GM21528 (cell line): Measurements from ENCODE around the gene HERC6.
"Not testable (repeated sequence)": the region's sequence is repeated elsewhere in the genome, so short reads cannot be mapped to it uniquely, and the experiment has no call there.

Source experiments
- ATAC-seq: cut with Tn5 transposase; IDR thresholded peaks from one replicate; pipeline ENCODE4 v1.9.1; 2021; ENCODE audit warnings: mild to moderate bottlenecking, moderate library complexity; ENCODE audit not compliant: unreplicated experiment, low FRiP score

Gene HERC6

DNA sequence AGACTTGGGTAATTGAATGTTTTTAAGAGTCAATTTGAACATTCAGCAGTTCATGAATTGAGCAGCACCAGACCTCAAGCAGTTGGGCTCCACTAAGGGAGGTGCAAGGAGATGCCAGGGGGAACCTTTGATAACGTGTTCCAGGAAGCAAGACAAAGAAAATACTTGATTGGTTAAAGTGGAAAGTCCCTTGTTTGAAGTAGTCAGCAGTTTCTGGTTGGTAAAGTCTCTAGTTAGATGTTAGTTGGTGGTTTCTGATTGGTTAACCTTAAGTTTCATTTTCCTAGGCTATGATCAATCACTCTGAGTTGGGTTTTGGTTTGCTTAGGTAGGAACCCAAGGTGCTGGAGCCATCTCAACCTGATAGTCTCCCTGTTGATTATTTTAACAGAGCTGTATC lies 4.0 kb downstream of the HERC6 start:
- no peak for ATAC-seq

DNA sequence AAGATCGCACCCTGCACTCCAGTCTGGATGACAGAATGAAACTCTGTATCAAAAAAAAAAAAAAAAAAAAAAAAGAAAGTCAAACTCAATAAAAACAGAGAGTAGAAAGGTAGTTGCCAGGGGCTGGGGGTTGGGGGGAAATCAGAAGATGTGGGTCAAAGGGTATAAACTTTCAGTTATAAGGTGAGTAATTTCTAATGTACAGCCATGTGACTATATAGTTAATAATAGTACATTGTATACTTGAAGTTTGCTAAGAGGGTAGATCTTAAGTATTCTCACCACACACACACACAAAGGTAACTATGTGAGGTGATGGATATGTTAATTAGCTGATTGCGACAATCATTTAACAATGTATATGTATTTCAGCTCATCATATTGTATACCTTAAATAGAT lies 11.5 kb downstream of the HERC6 start:
- no peak for ATAC-seq

DNA sequence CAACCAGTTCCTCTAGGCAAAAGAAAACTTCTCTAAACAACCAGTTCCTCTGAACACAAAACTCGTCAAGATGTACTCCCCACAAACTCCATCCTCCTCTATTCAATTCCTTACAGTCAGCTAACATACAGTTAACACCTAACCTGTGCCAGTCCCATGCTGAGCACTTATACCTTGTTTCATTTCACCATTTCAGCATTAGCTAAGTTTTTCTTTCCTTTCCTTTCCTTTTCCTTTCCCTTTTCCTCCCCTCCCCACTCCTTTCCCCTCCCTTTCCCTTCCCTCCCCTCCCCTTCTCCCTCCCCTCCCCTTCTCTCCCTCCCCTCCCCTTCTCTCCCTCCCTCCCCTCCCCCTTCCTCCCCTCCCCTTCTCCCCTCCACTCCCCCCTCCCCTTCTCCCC lies 13.1 kb downstream of the HERC6 start:
- ATAC-seq: no peak

- no peak for ATAC-seq
Observed at GRCh38 chr4:88396681-88397080, 18.0 kb downstream of the HERC6 start.

DNA sequence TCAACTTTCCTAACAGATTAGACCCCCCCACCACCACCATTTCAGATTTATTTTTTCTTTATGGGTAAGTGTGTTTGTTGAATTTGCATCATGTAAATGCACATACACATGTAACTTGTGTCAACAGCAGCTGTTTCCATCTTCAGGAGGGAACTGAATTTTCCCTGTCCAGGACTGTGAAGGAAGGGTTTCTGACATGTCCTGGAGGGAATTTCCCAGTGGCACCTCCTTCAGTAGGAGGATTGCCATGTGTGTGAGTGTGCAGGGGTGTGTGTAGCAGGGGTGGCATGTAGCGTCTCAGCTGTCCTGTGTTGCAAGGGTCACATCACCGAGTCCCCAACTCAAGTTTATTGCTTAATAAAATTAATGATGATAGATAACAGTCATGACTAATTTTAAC lies 19.7 kb downstream of the HERC6 start:
- ATAC-seq: no peak

GRCh38 chr4:88409206-88409605 lies 30.6 kb downstream of the HERC6 start:
- ATAC-seq: no peak

GRCh38 chr4:88409789-88410188 lies 31.1 kb downstream of the HERC6 start:
- no peak for ATAC-seq

GRCh38 chr4:88411491-88412096 lies 32.9 kb downstream of the HERC6 start:
- no peak for ATAC-seq

GRCh38 chr4:88413801-88414200 lies 35.1 kb downstream of the HERC6 start:
- no peak for ATAC-seq

- no peak for ATAC-seq
Observed at GRCh38 chr4:88414755-88415154, 36.1 kb downstream of the HERC6 start.

DNA sequence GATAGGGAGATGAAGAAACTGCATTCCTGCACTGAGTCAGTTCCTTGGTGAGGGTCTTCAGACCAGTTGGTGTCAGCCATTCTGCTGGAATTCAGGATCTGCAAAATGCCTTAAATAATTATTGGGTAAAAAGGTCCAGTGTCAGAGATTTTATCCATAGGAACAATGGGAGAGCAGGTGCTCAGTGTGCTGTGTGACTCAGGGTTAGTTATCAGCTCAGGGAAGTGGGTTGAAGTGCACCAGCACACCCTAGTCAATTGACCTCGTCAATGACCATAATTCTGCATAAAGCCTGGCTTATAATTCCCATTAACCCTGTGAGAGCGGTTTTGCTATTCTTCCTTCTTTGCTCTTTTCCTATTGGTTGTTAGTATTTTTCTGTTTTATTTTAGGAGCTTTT lies 37.3 kb downstream of the HERC6 start:
- ATAC-seq: no peak

DNA sequence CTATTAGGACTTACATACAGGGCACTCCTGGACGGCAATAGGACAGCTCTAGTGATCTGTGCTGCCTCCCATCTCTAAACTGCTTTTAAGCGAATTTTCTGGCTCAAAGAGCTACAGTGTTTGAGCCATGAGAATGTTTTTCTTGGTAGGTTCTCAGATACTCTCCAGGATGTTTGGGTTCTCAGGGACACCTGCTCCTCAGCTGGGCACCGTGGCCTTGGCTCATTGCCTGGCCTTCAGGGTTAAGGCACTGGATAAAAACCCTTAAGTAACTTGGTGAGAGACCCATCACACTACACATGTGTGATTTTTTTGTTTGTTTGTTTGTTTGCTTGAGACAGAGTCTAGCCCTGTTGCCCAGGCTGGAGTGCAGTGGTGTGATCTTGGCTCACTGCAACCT lies 39.8 kb downstream of the HERC6 start:
- no peak for ATAC-seq

DNA sequence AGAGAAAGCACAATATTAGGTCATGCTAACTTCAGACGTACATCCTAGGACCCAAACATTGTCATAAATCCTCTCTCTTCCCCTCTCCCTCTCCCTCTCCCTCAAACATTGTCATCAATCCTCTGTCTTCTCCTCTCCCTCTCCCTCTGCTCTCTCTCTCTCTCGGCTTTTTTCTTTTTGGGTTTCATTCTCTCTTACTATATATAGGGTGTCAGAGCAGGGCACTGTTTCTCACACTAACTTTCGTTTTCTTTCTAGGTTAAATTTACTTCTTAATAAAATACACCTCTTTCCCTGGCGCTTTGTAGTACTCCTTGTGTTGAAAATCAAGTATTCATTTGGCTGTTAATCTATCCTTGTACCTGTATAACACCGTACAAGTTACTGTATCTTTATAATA lies 41.2 kb downstream of the HERC6 start:
- no peak for ATAC-seq

DNA sequence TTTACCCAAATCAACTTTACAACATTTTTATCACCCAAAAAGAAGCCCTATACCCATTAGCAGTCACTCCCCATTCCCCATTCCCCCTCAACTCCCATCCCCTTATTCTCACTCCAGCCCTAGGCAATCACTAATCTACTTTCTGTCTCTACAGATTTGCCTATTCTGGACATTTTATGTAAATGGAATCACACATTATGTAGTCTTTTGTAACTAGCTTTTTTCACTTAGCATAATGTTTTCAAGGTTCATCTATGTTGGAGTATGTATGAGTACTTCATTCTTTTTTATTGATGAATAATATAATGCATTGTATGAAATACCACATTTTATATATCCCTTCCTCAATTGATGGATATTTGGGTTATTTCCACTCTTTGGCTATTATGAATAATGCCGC lies 42.2 kb downstream of the HERC6 start:
- ATAC-seq: no peak

GRCh38 chr4:88422403-88422802 lies 43.8 kb downstream of the HERC6 start:
- ATAC-seq: no peak

GRCh38 chr4:88429401-88429800 lies 50.7 kb downstream of the HERC6 start:
- no peak for ATAC-seq

DNA sequence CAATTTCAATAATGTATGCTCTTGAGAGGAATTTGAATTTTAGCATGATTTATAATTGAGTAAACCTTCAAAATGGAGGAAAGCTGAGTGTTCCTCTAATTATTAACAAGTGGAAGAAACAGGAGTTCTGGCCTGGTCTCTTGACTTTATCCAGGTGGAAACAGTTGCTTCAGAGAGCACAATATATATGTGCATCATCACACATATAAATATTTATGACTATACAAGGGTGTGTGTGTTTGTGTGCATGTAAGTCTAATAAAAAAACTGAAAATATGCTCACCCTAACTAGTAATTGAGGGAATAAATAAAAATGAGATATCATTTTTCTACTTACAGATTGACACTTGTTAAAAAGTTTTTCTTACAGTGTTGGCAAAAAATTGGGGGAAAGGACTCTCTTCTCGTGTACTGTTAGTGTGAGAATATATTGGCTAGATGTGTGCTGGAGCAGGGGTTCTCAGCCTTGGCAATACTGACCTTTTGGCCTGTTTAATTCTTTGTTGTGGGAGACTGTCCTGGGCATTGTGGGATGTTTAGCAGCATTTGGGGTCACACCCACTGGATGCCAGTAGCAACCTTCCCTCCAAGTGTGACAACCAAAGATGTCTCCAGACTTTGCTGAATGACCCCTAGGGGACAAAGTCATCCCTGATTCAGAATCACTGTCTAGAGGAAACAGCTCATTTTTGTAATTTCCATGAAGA lies 57.5 kb downstream of the HERC6 start:
- ATAC-seq: no peak

GRCh38 chr4:88437873-88438272 lies 59.2 kb downstream of the HERC6 start:
- ATAC-seq: not testable (repeated sequence)

DNA sequence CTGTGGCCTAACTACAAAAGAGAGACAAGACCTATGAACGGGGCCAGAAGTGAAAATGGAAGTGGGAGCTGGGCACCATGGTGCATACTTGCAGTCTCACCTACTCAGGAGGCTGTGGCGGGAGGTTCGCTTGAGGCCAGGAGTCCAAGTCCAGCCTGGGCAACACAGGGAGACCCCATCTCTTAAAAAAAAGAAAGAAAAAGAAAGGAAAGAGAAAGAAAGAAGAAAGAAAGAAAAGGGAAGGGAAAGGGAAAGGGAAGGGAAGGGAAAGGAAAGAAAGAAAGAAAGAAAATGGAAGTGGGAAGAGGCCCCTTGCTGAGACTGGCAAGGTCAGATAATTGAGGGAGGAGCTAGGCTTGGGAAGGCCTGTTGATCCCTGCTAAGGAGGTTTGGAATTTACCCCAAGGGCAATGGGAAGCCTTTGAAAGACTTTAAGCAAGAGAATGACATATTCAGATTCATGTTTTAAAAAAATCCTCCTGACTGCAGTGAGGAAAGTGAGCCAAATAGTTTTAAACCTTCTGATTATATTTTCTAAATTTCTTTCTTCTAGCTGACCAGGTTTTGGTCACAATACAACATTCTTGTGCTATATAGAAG lies 60.6 kb downstream of the HERC6 start:
- no peak for ATAC-seq

GRCh38 chr4:88440146-88440545 lies 61.5 kb downstream of the HERC6 start:
- ATAC-seq: no peak

DNA sequence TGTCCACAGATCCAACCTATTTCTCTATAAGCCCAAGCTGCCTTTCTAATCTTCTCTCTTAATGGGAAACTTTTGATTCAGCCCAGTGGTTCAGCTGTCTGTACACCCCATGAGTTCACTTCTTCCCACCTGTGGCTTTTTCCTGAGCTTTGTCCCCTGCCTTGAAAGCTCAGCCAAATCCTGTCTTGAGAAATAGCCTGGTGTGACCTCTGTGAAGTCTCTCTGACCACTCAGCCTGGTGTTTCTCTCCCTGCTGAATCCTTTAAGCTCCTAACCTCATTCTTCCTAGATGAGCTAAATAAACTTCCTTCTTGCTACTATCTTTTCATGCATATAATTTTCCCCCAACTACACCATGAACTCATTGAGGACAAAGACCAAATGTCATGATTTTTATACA lies 63.0 kb downstream of the HERC6 start:
- no peak for ATAC-seq

- no peak for ATAC-seq
Observed at GRCh38 chr4:88442689-88443191, 64.1 kb downstream of the HERC6 start.
